HG03354 (cell line): Measurements from ENCODE around the gene PSG2.
"Not testable (repeated sequence)": the region's sequence is repeated elsewhere in the genome, so short reads cannot be mapped to it uniquely, and the experiment has no call there.

Experiments used
- ATAC-seq: cut with Tn5 transposase; IDR thresholded peaks from one replicate; pipeline ENCODE4 v1.9.1; 2021; ENCODE audit warnings: mild to moderate bottlenecking; ENCODE audit not compliant: unreplicated experiment, poor library complexity, severe bottlenecking

The PSG2 gene

DNA sequence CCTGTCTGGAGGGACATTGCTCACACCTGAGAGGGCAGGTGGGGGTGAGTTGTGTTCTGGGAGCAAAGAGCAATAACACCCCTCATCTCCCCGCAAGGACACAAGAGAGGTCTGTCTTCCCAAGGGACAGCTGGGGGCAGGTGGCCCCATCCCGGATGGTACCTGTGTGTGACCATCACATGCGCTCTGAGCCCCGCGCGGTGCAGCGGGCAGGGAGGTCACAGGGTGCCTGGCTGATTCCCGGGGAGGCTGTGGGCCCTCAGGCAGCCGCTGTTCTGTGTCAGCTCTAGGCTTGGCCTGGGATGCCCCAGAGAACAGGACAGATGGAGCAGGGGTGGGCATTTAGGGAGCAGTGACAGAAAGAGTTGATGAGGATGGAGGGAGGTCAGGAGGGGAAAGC lies 1.2 kb upstream of the PSG2 start:
- ATAC-seq, result not testable (repeated sequence)

DNA sequence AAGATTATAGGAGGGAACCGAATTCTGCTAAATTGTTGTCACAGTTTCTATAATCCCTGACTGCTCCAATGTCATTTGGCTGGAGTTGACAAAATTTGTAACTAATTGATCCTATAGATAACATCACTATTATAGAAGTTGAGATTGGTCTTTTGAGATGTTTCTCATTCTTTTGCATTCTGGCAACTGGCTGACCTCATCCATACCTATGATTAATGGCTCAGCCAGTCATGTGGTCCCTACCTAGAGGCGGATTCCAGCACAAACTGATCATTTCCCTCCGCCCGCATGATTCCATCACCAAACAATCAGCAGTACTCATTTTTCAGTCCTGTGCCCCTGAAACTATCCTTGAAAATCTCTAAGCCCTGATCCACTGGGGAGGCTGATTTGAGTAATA lies 4.2 kb downstream of the PSG2 start:
- no peak for ATAC-seq

DNA sequence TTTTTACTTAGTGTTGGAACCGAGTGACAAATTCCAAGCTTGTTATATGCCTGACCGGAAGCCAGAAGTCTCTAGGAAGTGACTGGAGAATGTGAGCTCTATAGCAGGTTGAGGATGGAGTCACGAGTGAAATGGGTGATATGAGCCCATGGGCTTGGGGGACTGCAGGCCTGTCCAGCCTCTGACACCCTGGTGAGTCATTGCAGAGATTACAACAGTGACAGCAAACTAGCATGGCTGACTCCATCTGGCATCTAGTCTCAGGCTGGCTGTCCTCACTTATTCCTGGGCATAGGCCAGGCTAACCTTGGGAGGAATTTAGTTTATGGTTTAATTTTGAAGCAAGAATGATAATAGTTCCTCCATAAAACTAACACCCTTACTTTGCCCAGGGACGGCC lies 4.6 kb downstream of the PSG2 start:
- ATAC-seq, result not testable (repeated sequence)

DNA sequence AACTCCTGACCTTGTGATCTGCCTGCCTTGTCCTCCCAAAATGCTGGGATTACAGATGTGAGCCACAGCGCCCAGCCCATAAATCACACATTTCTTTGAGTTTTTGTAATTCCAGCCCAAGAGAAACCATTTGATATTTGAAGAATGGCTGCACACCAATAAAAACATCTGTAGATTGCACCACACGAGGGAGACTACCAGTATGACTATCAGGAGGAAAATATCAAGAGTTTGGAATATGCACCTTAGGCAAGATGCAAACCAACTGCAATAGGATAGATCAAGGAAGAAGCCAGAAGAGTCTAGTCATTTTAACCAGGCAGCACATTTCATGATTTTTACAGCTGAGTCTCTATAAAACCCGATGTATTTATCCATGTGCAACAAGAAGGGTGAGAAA lies 20.1 kb downstream of the PSG2 start:
- ATAC-seq, result not testable (repeated sequence)

DNA sequence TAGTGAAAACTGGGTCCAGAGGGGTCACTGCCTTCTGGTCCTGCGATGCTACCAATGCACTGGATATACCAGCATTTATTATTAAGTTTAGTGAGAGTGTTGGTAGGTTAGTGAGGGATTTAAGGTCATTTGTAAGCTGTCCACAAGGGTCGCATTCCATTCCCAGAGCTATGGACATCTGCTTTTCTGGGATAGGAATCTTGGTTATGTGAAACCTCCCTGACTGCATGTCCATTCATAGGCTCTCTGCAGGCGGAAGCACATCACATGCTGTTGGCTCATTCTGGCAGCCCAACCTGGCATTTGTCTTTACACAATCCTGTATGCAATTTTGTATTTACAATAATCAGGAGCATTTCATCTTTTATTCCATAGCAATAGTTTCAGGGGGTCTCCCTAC lies 21.2 kb downstream of the PSG2 start:
- ATAC-seq, result not testable (repeated sequence)

DNA sequence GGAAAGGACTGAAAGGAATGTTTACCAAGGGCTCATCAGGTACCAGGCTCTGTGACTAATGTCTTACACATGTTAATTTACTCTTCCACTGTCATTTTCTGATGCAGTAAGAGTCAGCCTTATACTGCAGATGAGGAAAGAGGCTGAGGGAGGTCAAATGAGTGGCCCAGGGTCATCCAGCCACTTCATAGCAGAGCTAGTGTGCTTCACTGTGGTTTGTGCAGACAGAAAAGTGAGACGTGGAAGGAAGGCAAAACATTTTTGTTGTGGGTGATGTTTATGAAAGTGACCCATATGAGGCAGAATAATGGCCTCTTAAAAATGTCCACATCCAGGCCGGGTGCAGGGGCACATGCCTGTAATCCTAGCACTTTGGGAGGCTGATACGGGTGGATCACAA lies 22.2 kb downstream of the PSG2 start:
- ATAC-seq, result not testable (repeated sequence)

DNA sequence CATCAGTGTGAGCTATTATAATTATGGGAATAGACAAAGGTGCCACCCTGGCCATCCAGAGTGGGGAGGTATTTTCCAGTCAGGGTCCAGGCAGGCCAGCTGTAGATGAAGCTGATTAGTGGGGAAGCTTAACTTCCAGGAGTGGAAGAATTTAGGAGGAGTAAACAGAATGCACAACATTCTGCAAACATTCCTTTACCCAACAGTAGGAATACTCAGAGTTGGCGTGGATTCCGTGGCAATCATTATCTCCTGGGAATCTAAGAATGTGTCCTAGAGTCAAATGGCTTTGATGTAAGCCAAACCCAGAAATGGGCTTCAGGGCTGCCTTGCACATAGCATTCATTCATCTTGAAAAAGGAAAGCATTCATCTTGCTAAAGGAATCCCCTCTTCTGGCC lies 23.0 kb downstream of the PSG2 start:
- not testable (repeated sequence) for ATAC-seq

DNA sequence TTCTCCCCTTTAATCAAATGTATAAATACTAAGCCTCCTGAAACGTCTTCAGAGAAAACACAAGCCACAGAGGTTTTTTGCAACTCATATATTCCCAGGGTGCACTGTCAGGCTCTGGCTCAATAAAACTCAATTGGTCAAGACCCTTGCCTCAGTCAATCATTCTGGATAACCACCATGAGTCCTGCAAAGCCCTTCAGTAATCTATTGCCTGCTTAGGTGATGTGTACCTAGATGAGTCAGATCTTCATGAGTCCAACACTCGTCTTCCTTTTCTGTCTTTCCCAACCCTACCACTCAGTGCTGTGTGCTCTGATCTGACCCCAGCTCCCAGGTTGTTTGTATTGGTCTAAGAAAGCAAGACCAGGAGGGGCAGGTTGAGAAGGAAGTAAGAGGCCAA lies 24.1 kb downstream of the PSG2 start:
- ATAC-seq, result not testable (repeated sequence)

DNA sequence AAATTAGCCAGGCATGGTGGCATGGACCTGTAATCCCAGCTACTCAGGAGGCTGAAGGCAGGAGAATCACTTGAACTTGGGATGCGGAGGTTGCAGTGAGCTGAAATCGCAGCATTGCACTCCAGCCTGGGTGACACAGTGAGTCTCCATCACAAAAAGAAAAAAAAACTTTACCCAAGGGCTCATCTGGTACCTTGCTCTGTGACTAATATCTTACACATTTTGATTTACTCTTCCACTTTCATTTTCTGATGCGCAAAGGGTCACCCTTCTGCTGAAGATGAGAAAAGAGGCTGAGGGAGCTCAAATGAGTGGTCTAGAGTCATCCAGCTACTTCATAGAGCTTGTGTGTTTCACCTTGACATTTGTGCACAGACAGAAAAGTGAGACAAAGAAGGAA lies 34.5 kb downstream of the PSG2 start:
- not testable (repeated sequence) for ATAC-seq

DNA sequence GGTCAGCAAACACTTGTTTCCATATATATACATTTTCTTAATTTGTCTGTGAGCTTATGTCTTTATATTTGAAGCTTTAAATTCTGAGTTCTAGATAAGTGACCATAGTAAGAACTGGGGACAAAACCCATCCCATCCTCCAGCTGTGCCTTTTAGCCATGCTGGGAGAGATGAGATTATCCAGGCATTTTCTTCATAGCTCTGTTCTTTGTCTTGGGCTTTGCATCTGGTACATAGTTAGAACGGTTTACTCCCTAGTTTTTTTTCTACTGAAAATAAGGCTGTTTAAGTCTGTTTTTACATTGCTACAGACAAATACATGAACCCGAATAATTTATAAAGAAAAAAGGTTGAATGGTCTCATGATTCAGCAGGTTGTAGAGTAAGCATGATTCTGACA lies 35.9 kb downstream of the PSG2 start:
- not testable (repeated sequence) for ATAC-seq

DNA sequence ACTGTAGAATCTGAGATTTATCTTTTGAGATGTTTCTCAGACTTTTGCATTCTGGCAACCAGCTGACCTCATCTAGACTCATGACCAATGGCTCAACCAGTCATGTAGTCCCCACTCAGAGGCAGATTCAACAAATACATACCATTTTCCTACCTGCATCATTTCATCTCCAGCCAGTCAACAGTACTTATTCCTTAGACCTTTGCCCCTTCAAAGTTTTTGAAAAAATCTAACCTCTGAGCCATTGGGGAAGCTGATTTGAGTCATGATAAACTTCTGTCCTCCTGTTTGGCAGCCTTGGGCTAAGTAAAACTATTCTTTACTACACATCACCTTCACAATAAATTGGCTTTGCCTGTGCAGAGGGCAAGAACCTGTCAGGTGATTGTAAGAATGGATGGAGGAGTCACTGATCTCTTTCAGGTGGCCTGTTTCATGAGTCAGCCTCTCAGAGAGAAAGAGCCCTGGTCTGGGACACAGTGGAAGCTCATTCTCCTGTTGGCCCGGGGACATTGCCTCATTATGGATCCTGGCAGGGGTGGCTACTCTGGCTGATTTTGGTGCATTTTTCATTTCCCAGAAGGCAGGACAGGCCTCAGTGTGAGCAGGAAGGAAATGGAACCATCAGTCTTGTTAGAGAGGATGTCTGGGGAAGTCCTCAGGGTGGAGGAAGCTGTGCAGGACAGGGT lies 38.9 kb downstream of the PSG2 start:
- ATAC-seq, result not testable (repeated sequence)

DNA sequence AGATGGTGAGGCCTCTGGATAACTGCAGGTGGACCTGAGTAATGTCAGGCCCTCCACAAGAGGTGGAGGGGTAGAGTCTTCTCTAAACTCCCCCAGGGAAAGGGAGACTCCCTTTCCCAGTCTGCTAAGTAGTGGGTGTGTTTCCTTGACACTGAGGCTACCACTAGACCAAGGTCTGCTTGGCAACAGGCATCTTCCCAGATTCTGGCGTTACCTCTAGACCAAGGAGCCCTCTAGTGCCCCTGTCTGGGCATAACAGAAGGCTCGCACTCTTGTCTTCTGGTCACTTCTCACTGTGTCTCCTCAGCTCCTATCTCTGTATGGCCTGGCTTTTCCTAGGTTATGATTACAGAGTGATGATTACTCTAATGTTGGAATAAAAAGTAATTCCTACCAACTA lies 50.9 kb downstream of the PSG2 start:
- not testable (repeated sequence) for ATAC-seq

DNA sequence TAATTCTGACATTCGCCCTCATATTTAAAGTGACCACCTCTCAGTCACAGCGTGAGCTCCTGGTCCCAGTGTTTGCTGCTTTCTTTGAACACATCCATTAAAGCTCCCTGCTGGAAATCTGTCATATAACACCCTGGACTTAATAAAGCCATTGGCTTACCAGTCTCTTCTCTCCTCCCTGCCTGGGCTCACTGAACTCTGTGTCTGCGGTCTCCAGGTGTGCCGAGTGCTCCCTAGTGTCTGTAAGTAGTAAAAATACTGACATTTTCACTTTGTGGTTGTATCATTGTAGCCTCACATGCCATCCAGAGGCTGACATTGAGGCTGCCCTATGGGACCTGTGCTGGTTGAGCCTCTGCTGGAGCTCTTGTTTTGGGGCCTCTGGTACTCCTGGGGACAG lies 53.6 kb downstream of the PSG2 start:
- ATAC-seq, result no peak

DNA sequence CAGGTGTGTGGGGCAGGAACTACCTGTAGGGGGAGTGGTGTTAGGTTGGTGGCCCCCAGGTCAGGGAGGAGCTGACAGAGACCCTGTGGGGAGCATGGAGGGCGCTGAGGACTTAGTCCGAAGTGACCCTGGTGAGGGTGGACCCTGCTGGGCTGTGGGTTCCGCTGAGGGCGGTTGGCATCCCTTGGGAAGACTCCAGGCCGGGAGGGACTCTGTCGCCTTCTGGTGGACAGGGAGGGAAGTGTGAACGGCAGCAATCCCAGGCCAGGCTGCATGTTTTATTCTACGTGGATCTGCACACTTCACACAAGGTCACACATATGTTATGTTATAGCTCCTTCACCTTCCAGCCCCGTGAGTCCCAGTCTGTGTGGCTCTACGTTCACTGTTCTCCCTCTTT lies 54.5 kb downstream of the PSG2 start:
- not testable (repeated sequence) for ATAC-seq

DNA sequence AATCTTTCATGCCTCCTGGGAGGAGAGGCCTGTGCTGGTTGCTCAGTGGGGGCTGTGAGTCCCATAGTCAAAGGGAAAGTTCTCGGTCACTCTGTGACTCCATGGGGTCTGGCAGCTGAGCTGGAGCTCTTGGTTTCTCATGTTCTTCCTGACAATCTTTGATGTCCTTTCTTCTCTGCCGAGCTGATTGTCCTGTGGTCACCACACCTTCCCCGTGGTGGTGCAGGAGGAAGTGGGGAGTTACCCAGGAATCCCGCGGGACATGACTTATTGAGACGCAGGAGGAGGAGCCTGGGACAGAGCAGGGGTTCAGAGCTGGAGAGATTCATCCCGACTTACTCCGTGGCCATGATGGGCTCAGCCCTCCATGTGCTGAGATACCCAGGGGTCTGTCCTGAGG lies 55.4 kb downstream of the PSG2 start:
- not testable (repeated sequence) for ATAC-seq

DNA sequence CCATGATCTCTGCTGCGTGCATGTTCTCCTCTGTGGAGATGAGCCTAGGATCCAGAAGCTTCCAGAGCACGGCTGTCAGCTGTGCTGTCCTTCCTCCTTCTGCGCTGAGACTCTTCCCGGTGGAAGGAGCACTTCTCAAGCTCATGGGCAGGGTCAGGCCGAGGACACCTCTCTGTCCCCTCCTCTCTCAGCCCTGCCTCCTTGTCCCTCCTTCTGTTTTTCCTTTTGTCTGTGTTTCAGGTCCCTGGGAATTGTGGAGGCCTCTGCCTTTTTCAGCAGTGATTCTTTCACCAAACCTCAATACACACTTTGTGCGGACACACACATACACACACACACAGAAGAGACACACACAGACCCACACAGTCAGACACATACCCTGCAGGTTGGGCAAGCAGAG lies 56.1 kb downstream of the PSG2 start, which contains the start of gene PSG11:
PSG11 (minus strand) TSS at position 101 of the 400 bp plus-strand sequence; CDS start at position 4, 97 bp downstream.
- not testable (repeated sequence) for ATAC-seq

DNA sequence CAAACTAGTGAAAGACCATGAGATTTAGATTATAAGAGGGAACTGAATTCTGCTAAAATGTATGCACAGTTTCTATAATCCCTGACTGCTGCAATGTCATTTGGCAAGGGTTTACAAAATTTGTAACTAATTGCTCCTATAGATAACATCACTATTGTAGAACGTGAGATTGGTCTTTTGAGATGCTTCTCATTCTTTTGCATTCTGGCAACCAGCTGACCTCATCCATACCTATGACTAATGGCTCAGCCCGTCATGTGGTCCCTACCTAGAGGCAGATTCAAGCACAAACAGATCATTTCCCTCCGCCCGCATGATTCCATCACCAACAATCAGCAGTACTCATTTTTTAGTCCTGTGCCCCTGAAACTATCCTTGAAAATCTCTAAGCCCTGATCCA lies 60.4 kb downstream of the PSG2 start:
- ATAC-seq, result not testable (repeated sequence)

DNA sequence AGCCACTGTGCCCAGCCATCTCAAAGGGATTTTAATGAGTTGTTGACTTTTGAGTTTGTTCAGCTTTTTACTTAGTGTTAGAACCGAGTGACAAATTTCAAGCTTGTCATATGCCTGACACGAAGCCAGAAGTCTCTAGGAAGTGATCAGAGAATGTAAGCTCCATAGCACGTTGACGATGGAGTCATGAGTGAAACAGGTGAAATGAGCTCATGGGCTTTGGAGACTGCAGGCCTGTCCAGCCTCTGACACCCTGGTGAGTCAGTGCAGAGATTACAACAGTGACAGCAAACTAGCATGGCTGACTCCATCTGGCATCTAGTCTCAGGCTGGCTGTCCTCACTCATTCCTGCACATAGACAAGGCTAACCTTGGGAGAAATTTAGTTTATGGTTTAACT lies 60.9 kb downstream of the PSG2 start:
- not testable (repeated sequence) for ATAC-seq

DNA sequence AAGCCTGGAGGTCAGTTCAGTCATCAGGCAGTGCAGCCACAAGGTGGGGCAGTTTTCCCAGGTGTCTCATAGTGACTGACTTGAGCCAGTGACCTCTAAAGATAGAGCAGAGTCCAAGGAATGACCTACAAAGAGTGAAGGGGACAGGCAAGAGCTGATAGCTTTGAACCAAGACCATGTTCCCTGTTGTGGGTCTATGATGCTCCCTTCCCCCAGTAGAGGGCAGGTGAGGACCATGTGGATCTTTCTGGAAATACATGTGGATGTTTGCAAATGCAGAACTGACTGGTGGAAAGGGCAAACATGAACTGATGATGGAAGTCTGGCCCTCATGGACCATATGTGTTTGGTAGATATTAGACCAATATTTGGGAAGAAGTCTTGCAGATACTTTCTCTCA lies 62.9 kb downstream of the PSG2 start:
- ATAC-seq, result not testable (repeated sequence)
